CMK (cell line): ENCODE data around the gene ADGRL3.
"Not testable (repeated sequence)": the region's sequence is repeated elsewhere in the genome, so short reads cannot be mapped to it uniquely, and the experiment has no call there.

Experiments
- DNase-seq: peaks from one replicate; pipeline ENCODE4 v3.0.0-alpha.2; 2010; ENCODE audit warnings: low read depth

Gene ADGRL3

GRCh38 chr4:61205066-61205465 lies 4.9 kb downstream of the ADGRL3 start:
- DNase-seq = no peak

DNA sequence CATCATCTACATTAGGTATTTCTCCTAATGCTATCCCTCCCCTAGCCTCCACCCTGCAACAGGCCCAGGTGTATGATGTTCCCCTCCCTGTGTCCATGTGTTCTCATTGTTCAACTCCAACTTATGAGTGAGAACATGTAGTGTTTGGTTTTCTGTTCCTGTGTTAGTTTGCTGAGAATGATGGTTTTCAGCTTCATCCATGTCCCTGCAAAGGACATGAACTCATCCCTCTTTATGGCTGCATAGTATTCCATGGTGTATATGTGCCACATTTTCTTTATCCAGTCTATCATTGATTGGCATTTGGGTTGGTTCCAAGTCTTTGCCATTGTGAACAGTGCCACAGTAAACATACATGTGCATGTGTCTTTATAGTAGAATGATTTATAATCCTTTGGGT lies 7.0 kb downstream of the ADGRL3 start:
- not testable (repeated sequence) for DNase-seq

- DNase-seq = no peak
Measured at GRCh38 chr4:61210186-61210939, 10.2 kb downstream of the ADGRL3 start.

GRCh38 chr4:61211781-61212180 lies 11.7 kb downstream of the ADGRL3 start:
- no peak for DNase-seq

DNA sequence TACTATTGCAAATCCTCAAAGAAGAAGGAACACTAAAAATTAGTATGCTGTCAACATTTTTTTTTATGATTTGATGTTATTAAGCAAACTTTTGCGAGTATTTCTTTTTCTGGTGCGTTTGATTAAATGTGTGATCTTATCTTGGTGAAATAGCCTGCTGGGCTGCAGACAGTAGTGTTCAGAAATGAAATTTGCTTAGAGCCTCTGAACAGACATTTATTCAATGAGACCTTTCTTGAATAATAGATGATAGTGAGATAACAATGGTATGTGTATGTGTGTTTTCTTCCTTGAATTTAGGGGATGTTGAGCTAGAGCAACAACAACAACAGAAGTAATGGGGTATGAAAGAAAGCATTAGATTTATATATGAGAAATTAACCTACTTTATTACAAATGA lies 12.7 kb downstream of the ADGRL3 start:
- no peak for DNase-seq

DNA sequence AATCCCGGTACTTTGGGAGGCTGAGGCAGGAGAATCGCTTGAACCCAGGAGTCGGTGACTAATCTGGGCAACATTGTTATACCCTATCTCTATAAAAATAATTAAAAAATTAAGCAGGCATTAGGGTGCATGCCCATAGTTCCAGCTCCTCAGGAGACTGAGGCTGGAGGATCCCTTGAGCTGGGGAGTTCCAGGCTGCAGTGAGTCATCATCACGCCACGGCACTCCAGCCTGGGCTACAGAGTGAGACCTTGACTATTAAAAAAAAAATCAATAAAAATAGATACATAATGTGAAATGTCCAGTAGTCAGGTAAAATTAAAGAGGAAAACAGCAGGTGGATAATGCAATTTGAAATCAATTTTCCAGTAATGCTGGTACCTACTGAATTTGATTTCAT lies 14.6 kb downstream of the ADGRL3 start:
- no peak for DNase-seq

DNA sequence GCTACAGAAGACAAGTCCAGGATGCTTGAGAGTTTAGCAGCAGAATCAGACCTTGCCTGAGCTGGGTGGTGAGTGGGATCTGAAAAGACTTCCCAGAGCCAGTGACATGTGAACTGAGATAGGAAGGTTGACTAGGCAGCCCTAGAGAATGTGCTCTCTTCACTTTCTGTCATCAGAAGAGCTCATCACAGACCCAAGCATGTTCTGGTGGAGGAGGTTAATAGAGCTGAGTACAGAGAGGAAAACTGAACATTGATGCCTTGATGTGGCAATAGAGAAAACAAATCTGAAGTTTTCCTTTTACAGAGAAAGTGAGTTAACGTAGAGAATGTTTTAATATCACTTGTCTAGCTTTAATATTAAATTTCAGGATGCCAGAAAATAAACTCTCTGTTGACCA lies 17.1 kb downstream of the ADGRL3 start:
- no peak for DNase-seq

DNA sequence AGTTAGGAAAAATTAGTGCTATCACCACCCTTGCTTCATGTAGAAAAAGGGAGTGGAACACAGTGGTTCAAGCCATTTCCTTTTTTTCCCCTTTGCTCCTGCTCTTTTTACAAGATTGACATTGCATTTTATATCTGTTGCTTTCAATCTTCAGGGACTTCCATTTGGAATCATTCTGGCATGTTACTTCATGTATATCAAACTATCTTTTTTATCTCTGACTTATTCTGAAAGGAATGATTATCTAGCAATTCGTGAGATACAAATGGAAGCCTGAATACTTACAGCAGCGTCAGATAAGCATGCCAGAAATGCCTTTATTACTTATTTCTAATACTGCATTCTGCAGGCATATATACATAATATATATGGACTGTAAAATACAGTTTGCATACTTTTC lies 20.4 kb downstream of the ADGRL3 start:
- DNase-seq = no peak

DNA sequence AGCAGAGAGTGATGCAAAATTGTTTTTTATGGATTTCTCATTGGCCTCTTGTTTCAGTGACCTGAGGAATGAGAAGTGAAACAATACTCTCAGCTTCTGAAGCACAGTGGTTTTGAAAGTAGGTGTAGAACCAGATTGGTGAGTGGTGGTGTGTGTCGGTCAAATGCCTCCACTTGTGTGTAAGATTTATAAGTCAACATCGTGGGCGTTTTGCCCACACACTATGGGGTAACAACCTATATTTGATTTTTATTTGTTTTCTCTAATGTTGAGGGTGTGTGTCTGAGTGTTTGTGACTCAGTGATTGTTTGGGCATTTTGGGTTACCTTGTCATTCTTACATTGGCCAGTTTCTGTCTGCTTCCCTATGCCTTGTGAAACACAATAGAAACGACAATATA lies 23.3 kb downstream of the ADGRL3 start:
- DNase-seq = no peak

- no peak for DNase-seq
Measured at GRCh38 chr4:61224573-61224972, 24.4 kb downstream of the ADGRL3 start.

GRCh38 chr4:61225656-61226055 lies 25.5 kb downstream of the ADGRL3 start:
- no peak for DNase-seq

DNA sequence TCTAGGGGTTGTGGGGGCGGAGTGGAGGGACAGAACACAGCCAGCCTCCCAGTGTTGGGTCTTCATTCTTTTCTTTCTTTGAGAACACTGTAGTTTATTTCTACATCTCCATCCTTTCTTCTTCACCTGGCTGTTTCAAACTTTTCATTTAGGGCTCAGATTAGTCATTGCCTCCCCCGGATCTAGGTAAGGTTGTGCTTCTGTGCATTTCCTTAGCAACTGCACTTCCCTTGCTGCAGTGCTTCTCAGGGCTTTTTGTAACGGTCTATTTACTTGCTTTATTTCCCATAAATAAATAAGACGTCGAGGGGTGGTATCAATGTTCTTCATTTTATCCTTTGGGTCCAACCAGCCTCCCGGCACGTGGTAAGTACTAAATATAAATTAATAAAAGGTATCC lies 31.3 kb downstream of the ADGRL3 start:
- DNase-seq = no peak

DNA sequence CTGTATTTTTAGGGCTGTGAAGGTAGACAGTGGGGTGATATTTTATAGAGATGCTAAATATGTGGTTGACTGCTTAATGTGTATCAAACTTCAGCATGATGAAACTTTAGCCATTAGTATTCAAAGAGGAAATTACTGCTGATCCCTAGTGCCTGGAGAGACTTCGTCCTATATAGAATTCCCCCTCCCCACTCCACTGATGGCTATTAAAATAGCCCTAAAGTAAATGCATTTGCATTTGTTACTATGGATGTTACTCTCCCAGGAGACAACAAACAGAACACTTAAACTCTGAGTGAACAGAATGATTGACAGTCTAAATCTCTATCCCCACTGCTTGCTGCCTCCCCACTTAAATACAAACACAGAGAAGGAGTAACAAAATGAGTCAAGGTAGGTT lies 39.1 kb downstream of the ADGRL3 start:
- DNase-seq = no peak

DNA sequence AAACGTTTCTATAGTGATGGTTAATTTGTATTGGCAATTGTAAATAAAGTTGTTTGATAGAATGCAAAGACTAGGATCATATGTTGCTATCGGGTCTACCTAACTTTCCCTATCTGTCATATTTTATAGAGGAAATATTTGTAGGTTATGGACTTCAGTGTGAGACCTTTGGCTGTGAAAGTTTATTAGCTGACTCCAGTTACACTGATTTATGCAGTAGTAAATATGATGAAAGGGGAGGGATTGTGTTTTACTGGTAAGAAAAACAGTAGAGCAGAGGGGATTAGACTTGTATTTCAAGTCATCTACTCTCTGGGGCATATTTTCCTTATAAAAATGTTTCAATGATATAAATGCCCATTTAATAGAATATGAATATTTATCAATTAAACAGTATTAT lies 43.8 kb downstream of the ADGRL3 start:
- no peak for DNase-seq

GRCh38 chr4:61245069-61245714 lies 45.1 kb downstream of the ADGRL3 start:
- DNase-seq = no peak

- no peak for DNase-seq
Measured at GRCh38 chr4:61246034-61246433, 45.9 kb downstream of the ADGRL3 start.

- DNase-seq = no peak
Measured at GRCh38 chr4:61248705-61249104, 48.6 kb downstream of the ADGRL3 start.

GRCh38 chr4:61251129-61251528 lies 51.0 kb downstream of the ADGRL3 start:
- no peak for DNase-seq

DNA sequence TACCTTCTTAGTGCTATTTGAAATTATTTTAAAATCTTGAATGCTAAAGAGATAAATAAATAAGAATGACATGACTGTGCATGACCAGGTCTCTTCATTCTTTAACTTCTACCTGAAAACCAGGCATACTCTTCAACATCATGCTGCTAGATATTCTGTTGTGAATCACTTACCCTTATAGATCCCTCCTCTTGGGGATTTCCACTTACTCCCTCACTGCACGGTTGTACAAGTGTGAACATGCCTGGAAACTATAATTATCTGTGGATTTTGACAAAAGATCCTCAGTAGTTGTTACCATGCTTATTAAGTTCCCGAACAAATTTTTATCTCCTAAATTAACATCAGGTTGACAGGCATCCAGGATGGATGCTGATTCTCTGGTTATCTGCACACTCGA lies 54.3 kb downstream of the ADGRL3 start:
- no peak for DNase-seq

DNA sequence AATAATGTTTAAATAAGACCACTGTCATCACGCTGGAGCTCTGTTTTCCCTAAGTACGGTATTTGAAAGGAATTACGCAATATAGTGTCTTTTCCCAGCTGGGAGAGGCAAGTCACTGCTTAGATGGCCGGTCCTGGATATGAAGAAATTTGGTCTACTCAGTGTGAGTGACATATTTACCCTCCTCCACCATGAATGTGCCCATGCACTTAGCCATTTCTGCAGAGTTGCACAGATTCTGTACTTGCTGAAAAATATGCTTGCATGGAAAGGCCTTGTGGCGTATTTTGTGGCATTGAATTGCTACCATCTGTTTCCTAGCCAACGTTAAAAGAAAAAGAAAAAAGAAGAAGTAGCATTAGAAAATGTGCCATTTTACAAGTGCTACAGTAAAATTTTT lies 73.1 kb downstream of the ADGRL3 start:
- DNase-seq = no peak

- no peak for DNase-seq
Measured at GRCh38 chr4:61274286-61274685, 74.2 kb downstream of the ADGRL3 start.

GRCh38 chr4:61275241-61275640 lies 75.1 kb downstream of the ADGRL3 start:
- no peak for DNase-seq

DNA sequence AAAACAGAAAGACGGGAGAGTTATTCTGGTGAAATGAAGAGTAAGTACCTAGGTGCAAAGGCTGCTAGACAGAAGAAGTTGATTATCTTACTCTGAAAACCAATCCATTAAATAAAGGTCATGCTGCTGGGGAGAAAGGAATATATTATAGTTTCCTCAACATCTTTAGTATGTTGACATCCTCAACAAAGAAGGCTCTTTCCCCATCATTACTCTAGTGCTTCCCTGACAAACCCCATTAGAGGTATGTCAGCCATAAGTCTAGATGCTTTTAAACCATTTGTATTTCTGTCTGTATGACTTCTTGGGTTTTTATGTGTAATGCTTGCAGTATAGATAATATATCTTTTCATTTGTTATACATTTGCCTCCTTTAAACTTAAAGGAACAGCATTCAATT lies 75.9 kb downstream of the ADGRL3 start:
- no peak for DNase-seq
